GM18511 (cell line): ENCODE data around the gene SPESP1.

Experiments
- ATAC-seq: cut with Tn5 transposase; IDR thresholded peaks from one replicate; pipeline ENCODE4 v1.9.1; 2021; ENCODE audit warnings: mild to moderate bottlenecking, moderate library complexity; ENCODE audit not compliant: unreplicated experiment

Gene SPESP1

GRCh38 chr15:68990992-68991500, 60.7 kb downstream of the SPESP1 start:
- no peak for ATAC-seq

GRCh38 chr15:68991723-68992122, 61.4 kb downstream of the SPESP1 start:
- ATAC-seq: no peak

- no peak for ATAC-seq
Measured at GRCh38 chr15:68992696-68993095, 62.4 kb downstream of the SPESP1 start.

- ATAC-seq: no peak
Measured at GRCh38 chr15:68993276-68993675, 63.0 kb downstream of the SPESP1 start.

GRCh38 chr15:68994149-68994548, 63.8 kb downstream of the SPESP1 start:
- no peak for ATAC-seq

- no peak for ATAC-seq
Measured at GRCh38 chr15:68994981-68995761, 64.8 kb downstream of the SPESP1 start.
